ENCODE results near the gene GNA12.

GRCh38 chr7:2761131-2761624, 82.9 kb downstream of the GNA12 start:
- TF ChIP-seq CTCF (IDR thresholded peaks at IDR 0.05): no peak
- no peak for TF ChIP-seq TEAD4 (IDR thresholded peaks at IDR 0.05; ENCODE audit: borderline replicate concordance, insufficient read depth)
